Endometrium (tissue), 2 donors: Measurements from ENCODE around the gene TCF15.
"Not testable (repeated sequence)": the region's sequence is repeated elsewhere in the genome, so short reads cannot be mapped to it uniquely, and the experiment has no call there.

Source experiments
- FAIRE-seq: peaks from 2 replicates; lab custom pipeline; 2012; peaks lifted over from hg19 to GRCh38; lab: Jason Lieb, UNC
- donor health status: control.
- donor health status: control.

The TCF15 gene

DNA sequence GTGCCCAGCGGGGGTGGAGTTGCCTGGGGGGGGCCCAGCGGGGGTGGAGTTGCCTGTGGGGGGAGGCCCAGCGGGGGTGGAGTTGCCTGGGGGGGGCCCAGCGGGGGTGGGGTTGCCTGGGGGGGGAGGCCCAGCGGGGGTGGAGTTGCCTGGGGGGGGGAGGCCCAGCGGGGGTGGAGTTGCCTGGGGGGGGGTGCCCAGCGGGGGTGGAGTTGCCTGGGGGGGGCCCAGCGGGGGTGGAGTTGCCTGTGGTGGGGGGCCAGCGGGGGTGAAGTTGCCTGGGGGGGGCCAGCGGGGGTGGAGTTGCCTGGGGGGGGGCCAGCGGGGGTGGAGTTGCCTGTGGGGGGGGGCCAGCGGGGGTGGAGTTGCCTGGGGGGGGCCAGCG lies 31.9 kb upstream of the TCF15 start:
- FAIRE-seq: not testable (repeated sequence)

- FAIRE-seq: no peak
Measured at GRCh38 chr20:641516-641875, 31.4 kb upstream of the TCF15 start.

- FAIRE-seq: no peak
Measured at GRCh38 chr20:640674-641515, 30.8 kb upstream of the TCF15 start.

DNA sequence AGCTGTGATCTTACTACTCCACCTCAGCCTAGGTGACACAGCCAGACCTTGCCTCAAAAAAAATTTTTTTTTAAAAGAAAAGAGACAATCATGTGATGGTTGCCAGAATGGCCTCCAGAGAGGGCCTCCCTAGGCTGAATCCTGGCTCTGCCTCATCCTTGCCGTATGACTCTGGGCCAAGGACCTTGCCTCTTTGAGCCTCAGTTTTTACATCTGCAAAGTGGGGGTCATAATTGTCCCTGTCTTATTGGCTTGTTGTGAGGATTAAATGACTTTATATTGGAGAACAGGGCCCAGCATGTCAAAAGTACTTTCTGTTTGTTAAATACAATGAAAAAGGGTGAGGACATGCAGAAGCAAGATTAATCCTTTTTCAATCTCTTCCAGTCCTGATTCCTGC lies 28.5 kb upstream of the TCF15 start:
- no peak for FAIRE-seq

GRCh38 chr20:637559-637958 lies 27.4 kb upstream of the TCF15 start:
- no peak for FAIRE-seq

DNA sequence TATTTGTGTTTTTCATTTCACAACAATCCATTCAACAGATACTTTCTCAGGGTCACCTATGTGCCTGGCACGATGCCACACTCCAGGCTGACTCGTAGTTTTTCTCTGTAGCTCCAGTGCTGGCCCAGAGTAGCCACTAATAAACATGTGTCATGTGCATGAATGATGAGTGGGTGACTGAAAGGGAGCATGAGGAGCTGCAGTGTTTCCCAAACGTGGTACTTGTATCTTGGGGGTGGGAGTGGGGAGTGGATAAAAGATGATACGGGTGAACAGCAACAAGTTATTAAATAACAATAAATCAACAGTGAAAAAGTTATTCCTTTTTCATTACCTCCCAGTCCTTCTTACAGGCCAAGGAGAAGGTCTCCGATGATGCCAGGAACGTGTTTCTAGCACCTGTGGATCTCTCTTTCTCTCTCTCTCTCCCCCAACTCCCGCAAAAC lies 25.8 kb upstream of the TCF15 start:
- FAIRE-seq: no peak

DNA sequence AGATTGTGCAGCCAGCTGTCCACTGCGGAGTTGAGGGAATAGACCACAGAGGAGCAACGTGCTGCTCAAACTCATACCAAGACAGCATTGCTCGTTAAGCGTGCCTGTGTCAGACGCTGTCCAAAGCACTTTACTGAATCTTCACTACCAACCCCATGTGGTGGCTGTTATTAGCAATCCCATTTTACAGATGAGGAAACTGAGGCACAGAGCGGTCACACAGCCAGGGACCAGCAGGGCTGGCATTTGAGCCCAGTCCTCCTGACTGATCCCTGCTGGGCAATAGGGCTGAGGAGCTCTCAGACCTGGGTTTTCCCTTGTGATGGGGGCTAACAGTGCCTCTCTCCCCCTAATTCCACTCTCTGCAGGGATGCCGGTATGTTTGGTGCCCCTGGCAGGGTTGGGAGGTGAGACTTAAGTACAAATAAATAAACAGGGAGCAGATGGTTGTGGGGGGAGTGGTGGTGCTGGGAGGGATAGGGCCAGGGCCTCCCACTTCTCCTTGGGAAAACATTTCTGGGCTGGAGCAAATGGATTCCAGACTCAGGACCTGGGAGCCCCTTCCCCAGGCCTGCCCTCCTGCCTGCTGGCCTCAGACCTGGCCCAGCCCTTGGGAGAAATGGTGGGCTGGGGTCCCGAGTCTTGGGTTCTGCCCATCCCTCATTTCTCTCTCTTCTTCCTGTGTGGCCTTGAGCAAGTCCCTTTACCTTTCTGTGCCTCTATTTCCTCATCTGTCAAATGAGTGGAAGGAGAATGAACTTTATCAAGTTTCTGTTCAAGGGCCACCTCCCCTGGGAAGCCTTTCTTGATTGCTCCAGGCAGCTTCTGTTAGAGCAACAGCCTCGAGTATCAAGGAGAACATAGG lies 25.2 kb upstream of the TCF15 start:
- FAIRE-seq: no peak

DNA sequence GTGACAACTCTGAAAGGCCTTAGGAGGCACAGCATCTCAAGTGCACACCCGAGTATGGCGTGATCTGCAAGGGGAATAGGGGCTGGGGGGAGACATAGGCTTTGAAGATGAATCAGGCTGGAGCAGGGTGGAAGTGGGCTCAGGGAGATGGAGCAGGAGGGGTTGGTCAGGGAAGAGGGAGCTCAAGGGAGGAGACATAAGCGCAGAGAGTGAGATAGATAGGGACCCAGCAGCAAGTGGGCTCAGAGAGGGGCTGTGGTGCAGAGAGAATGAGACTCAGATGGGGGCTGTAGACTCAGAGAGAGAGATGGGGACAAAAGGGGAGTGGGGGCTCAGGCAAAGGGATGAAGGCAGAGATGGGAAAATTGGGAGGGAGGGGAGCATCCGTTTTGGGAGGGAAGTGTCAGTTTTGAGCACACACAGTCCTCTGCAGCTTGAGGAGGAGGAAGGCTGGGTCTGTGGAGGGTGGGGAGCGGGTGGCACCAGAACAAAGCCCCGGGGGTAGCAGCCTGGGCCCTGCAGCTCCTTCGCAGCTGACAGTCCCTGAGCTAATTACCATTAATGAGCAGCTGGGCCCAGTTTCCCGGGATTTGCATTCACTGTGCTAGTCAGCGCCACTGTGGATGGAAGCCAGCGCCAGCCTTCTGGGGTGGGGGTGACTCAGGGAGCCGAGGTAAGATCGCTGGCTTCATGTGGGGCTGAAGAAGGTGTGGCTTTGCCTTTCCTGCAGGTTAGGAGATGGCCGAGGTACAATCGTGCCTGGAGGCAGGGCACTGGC lies 24.2 kb upstream of the TCF15 start:
- no peak for FAIRE-seq

DNA sequence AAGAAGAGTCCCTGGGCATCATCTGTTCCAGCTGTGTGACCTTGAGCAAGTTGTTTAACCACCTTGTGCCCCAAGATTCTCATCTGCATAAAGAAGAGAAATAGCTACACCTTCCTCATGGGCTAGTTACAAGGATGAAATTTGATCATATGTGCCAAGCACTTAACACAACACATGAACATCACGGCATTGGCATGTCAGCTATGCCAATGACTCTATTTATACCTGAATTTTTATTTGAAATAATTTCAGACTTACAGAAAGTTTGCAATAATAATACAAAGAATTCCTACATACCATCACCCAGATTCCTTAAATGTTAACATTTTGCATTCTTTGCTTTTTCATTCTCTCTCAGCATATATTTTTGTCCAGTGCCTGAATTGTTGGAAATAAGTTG lies 21.0 kb upstream of the TCF15 start:
- no peak for FAIRE-seq

DNA sequence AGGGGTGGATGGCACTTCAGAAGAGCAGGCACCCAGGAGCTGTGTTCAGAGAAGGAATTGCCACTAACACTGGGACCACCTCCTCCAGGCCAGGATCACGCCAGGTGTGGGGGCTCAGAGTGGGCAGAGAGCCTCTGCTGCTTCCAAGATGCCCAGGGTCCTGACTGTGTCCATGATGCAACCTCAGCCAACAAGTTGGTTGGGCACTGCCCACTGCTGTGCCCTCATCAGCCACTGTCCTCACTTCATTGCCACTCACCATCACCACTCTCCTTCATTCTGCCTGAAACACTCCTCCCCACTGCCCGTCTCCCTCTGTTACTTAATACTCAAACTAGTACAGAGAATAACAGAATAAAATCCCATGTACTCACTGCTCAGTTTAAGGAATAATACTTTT lies 16.5 kb upstream of the TCF15 start:
- no peak for FAIRE-seq

DNA sequence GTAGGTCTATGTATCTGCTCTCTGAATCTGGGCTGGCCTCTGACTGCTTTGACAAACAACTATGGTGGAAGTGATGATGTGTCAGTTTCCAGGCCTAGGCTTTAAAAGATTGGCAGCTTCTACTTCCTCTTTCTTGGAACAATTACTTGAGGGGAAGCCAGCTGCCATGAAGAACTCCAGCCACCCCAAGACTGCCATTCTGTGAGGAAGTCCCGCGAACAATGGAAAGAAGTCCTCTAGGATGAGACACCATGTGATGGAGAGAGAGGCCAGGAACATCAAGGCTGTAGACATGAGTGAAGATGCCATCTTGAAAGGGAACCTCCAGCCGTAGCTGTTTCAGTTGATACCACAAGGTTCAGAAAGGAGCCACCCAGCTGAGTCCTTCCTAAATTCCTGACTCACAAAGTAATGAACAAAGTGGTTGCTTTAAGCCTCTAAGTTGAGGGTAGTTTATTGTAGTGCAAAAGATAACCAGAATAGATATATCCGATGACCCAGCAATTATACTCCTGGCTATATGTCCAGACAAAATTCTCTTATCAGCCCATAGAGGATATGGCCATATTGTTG lies 15.3 kb upstream of the TCF15 start:
- FAIRE-seq: no peak

GRCh38 chr20:623704-624103 lies 13.6 kb upstream of the TCF15 start:
- no peak for FAIRE-seq

GRCh38 chr20:623021-623420 lies 12.9 kb upstream of the TCF15 start:
- FAIRE-seq: no peak

GRCh38 chr20:622161-622560 lies 12.1 kb upstream of the TCF15 start:
- no peak for FAIRE-seq

DNA sequence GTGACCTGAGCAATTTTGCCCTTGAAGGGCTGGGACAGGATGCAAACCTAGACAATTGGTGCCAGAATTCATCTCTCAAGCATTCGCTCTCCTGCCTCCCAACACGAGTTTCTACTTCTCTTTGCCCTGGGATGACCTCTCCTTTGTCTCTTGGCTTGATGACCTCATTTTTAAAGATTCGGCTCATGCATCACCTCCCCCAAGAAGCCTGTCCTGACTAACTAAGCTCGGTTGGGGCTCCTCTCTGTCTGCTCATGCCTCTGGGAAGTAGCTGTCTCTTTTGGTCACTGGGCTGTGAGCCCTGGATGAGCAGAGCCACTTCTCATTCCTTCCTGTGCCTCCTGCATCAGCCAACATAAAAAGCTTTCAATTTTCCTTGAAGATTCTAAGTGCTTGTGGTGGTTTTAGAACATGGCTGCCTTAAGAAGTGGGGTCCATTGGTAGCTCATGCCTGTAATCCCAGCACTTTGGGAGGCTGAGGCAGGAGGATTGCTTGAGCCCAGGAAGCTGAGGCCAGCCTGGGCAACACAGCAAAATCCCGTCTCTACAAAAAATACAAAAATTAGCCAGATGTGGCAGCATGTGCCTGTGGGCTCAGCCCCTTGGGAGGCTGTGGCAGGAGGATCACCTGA lies 11.1 kb upstream of the TCF15 start:
- FAIRE-seq: no peak

- no peak for FAIRE-seq
Measured at GRCh38 chr20:620246-620645, 10.1 kb upstream of the TCF15 start.

DNA sequence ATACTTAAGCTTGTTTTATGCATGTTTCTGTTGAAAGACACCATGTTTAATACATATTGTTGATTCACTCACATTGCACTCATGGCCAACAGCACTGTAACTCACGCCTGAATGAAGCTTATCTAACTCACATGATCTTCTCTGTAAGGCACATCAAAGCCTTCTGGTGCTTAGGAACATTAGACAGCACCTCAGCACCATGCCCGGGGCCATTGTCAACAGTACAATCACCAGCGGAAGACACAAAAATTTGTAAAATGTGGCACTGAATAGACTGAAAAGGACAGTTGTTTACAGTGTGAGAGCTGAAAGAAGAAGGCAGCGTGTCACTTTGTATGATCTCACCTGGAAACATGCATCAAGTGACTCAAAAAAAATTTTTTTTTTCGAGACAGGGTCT lies 8.9 kb upstream of the TCF15 start:
- FAIRE-seq: no peak

DNA sequence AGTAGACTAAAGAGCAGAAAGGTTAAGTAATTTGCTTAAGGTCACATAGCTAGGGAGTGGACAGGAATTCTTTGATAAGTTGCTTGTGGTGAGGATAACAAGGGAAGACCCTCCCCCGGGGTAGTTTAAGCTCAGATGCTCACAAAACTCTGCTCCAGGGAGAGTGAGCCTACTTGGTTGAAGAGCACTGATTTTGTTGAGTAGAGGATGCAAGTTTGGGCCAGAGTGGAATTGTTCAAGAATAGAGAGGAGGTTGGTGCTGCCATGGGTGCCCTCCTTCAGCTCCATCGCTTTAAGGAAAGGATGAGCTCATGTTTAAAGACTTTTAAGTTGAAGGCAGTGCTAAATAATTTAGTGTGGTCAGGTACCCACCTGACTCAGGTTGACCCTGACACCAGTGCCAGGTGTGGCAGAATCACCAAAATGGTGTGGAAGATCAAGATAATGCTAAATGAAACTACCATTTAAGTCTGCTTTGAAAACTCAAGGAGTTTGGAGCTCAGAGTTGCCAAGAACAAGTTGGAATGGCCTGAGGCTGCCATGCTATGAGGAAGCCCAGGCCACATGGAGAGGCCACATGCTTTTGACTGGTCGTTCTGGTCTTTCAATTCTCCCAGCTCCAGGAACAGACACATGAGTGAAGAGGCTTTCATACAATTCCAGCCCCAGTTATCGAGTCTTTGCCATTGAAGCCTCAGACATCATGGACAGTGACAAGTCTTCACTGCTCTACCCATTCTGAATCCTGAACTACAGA lies 8.0 kb upstream of the TCF15 start:
- no peak for FAIRE-seq

DNA sequence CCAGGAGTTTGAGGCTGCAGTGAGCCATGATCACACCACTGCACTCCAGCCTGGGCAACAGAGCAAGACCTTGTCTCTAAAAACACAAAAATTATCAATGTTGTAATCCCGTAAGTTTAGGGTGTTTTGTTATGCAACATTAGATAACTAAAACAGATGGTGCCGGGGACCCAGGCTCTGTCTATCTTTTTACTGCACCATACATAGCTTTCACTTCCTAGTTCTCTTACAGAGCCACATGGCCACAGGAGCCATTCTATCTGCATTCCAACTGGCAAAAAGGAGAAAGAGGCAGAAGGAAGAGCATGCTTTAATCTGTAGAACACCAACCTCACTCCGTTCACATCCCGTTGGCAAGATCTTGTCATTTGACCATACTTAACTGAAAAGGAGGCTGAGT lies 5.4 kb upstream of the TCF15 start:
- no peak for FAIRE-seq

DNA sequence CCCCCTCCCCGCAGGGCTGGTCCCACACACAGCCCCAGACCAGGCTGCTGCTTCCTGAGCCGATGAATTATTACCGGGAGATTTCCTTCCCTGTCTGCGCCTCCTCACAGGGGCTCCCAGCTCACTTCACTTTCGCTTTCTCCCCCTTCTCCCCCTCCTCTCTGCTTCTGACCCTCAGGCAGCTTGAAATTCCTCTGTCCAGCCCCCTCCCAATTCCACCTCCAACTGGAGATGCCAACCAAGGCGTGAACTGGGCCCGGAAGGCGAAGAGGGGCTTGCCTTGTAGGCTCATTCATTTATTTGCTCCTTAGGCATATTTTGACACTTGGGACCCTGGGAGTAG lies 1.7 kb upstream of the TCF15 start:
- FAIRE-seq: no peak
